Adrenal gland (tissue), 5 donors: ENCODE data around the gene RIMBP3C.

ENCODE experiments used
- POLR2A ChIP-seq, 2 donors: fragments of 450-650 bp; IDR thresholded peaks; one replicate each; pipeline ENCODE4 v1.6.1; 2017; ENCODE audit warnings: antibody characterized with exemption in 2 of 2, mild to moderate bottlenecking in 2 of 2, moderate library complexity in 1 of 2
- TF ChIP-seq, protein P1 (sequence below), 6 experiments: fragments of 450-650 bp in 4 of 6; fragments of 200-600 bp in 2 of 6; sonication (generic) in 1 of 6; IDR thresholded peaks; 1 replicate in 5 of 6; 2 replicates in 1 of 6; pipeline versions ENCODE4 v1.5.1 to v1.8.0; 2016 to 2021; ENCODE audit warnings: antibody characterized with exemption in 6 of 6, mild to moderate bottlenecking in 2 of 6, moderate library complexity in 1 of 6
- donor health status: DM: no; HTN: no; CAD: no.

- TF ChIP-seq, protein P1, sequence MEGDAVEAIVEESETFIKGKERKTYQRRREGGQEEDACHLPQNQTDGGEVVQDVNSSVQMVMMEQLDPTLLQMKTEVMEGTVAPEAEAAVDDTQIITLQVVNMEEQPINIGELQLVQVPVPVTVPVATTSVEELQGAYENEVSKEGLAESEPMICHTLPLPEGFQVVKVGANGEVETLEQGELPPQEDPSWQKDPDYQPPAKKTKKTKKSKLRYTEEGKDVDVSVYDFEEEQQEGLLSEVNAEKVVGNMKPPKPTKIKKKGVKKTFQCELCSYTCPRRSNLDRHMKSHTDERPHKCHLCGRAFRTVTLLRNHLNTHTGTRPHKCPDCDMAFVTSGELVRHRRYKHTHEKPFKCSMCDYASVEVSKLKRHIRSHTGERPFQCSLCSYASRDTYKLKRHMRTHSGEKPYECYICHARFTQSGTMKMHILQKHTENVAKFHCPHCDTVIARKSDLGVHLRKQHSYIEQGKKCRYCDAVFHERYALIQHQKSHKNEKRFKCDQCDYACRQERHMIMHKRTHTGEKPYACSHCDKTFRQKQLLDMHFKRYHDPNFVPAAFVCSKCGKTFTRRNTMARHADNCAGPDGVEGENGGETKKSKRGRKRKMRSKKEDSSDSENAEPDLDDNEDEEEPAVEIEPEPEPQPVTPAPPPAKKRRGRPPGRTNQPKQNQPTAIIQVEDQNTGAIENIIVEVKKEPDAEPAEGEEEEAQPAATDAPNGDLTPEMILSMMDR (IDR thresholded peaks at IDR 0.05) = no peak
- no peak for TF ChIP-seq POLR2A (IDR thresholded peaks at IDR 0.05)
These were observed 31.8 kb upstream of the RIMBP3C start for GRCh38 chr22:21582801-21583740.
